Gastroesophageal sphincter (tissue), 4 donors: ENCODE data around the gene FIGNL2. TPM values are rescaled to one million over a fixed set of nuclear protein-coding genes. Genes with fewer than 3 reads are reported as not detected.

Experiments used
- ATAC-seq: fragments of 150-250 bp; one replicate; pipeline ENCODE4 v1.9.1; 2016; ENCODE audit warnings: mild to moderate bottlenecking, moderate library complexity
- H3K27ac ChIP-seq, 4 donors: fragments of 200-600 bp; sonication (generic) in 3 of 4; 1 replicate in 3 of 4; 2 replicates in 1 of 4; pipeline ENCODE4 v1.5.1; 2016 to 2019
- H3K27me3 ChIP-seq: fragments of 200-600 bp; sonication (generic); one replicate; pipeline ENCODE4 v1.5.1; 2019
- H3K36me3 ChIP-seq, 2 donors: fragments of 200-600 bp; sonication (generic); one replicate each; pipeline ENCODE4 v1.5.1; 2019; ENCODE audit warnings: control low read depth in 1 of 2
- H3K4me1 ChIP-seq, 3 donors: fragments of 200-600 bp; sonication (generic); 1 replicate in 2 of 3; 2 replicates in 1 of 3; pipeline ENCODE4 v1.5.1; 2016 to 2019; ENCODE audit warnings: control low read depth in 2 of 3
- H3K4me3 ChIP-seq, 2 donors: fragments of 200-600 bp; sonication (generic); one replicate each; pipeline ENCODE4 v1.5.1; 2019; ENCODE audit warnings: mild to moderate bottlenecking in 1 of 2, moderate library complexity in 1 of 2
- H3K9me3 ChIP-seq, 3 donors: fragments of 200-600 bp; sonication (generic); one replicate each; pipeline ENCODE4 v1.5.1; 2017 to 2019; ENCODE audit warnings: control low read depth in 2 of 3
- CTCF ChIP-seq, 4 experiments: fragments of 200-600 bp in 2 of 4; fragments of 450-650 bp in 2 of 4; sonication (generic) in 1 of 4; IDR thresholded peaks; one replicate each; pipeline ENCODE4 v1.5.1; 2017 to 2019; ENCODE audit warnings: antibody characterized with exemption in 4 of 4, mild to moderate bottlenecking in 2 of 4, moderate library complexity in 2 of 4
- EP300 ChIP-seq: sonication (generic); formaldehyde crosslinking; IDR thresholded peaks from one replicate; pipeline ENCODE4 v1.6.1; 2017; ENCODE audit warnings: antibody characterized with exemption, mild to moderate bottlenecking
- POLR2A ChIP-seq, 2 donors: fragments of 450-650 bp; IDR thresholded peaks; one replicate each; pipeline ENCODE4 v1.6.1; 2017; ENCODE audit warnings: antibody characterized with exemption in 2 of 2, mild to moderate bottlenecking in 2 of 2, moderate library complexity in 1 of 2
- POLR2AphosphoS5 ChIP-seq: sonication (generic); formaldehyde crosslinking; IDR thresholded peaks from one replicate; pipeline ENCODE4 v1.6.1; 2017; ENCODE audit warnings: antibody characterized with exemption
- WGBS, 2 donors: methylation state at CpG; one replicate each; pipeline ENCODE4 v1.1.5; 2018; ENCODE audit warnings: low coverage in 1 of 2; 5-methylcytosine and 5-hydroxymethylcytosine counted together
- total RNA-seq, 4 donors: library from RNA; depleted of rRNA; stranded (reverse); fragments of >200 nt; gene quantifications; one replicate each; pipeline ENCODE4 v1.1.0, GENCODE V29; 2016

FIGNL2 gene
- total RNA-seq, 4 donors from 2014 or later, result 0.13 to 0.35 (median 0.16) TPM; not detected in 1

- H3K4me1 ChIP-seq, result peaks cover 0 to 19% (median 9%) of the 10 kb centered on the region in 3 donors
- H3K9me3 ChIP-seq, result no peaks in the 10 kb centered on the region
- peaks cover 82% of the 10 kb centered on the region for H3K27me3 ChIP-seq
- no peak overlapping the region for H3K4me3 ChIP-seq
- no peak for ATAC-seq
- TF ChIP-seq EP300, result no peak
- no peak for TF ChIP-seq CTCF (IDR thresholded peaks at IDR 0.05)
- no peak for TF ChIP-seq POLR2AphosphoS5
- TF ChIP-seq POLR2A (IDR thresholded peaks at IDR 0.05), result no peak
- H3K27ac ChIP-seq, result no peak overlapping the region
- no peaks in the 10 kb centered on the region for H3K36me3 ChIP-seq
- 87 to 94% methylated on average over 4 of the region's 4 CpGs for WGBS, 2 donors
These were observed 14.4 kb upstream of the FIGNL2 start for GRCh38 chr12:51862947-51863346.

GRCh38 chr12:51860986-51861385, 12.5 kb upstream of the FIGNL2 start:
- WGBS, 2 donors, result 74 to 83% methylated on average over 1 to 3 of the region's 3 CpGs
- no peak overlapping the region for H3K27ac ChIP-seq
- no peaks in the 10 kb centered on the region for H3K9me3 ChIP-seq
- H3K4me3 ChIP-seq, result no peak overlapping the region
- TF ChIP-seq CTCF (IDR thresholded peaks at IDR 0.05) (no peak), POLR2A (IDR thresholded peaks at IDR 0.05) (no peak), POLR2AphosphoS5 (no peak), EP300 (no peak)
- H3K36me3 ChIP-seq, result no peaks in the 10 kb centered on the region
- ATAC-seq, result no peak
- peaks cover 80% of the 10 kb centered on the region for H3K27me3 ChIP-seq
- peaks cover 0 to 23% (median 9%) of the 10 kb centered on the region in 3 donors for H3K4me1 ChIP-seq

- peak; percentile 66 for ATAC-seq
- H3K4me3 ChIP-seq, result peak overlapping the region in 1 of 2 donors; percentile 36
- TF ChIP-seq CTCF (IDR thresholded peaks at IDR 0.05) (no peak), POLR2A (IDR thresholded peaks at IDR 0.05) (no peak), POLR2AphosphoS5 (no peak), EP300 (no peak)
- H3K9me3 ChIP-seq, result no peaks in the 10 kb centered on the region
- 32 to 73% methylated on average over 2 of the region's 21 CpGs for WGBS, 2 donors
- H3K27me3 ChIP-seq, result peaks cover 43% of the 10 kb centered on the region
- peak overlapping the region in 1 of 4 donors; percentile 2 for H3K27ac ChIP-seq
- peaks cover 0 to 25% (median 3%) of the 10 kb centered on the region in 3 donors for H3K4me1 ChIP-seq
- no peaks in the 10 kb centered on the region for H3K36me3 ChIP-seq
These were observed 7.3 kb upstream of the FIGNL2 start for GRCh38 chr12:51855586-51856428.

GRCh38 chr12:51852404-51853137, 4.1 kb upstream of the FIGNL2 start:
- no peak overlapping the region for H3K4me3 ChIP-seq
- peaks cover 44% of the 10 kb centered on the region for H3K27me3 ChIP-seq
- peaks cover 0 to 51% (median 9%) of the 10 kb centered on the region in 3 donors for H3K4me1 ChIP-seq
- 83 to 100% methylated on average over 2 to 5 of the region's 5 CpGs for WGBS, 2 donors
- no peaks in the 10 kb centered on the region for H3K36me3 ChIP-seq
- H3K9me3 ChIP-seq, result no peaks in the 10 kb centered on the region
- no peak overlapping the region for H3K27ac ChIP-seq
- no peak for ATAC-seq
- no peak for TF ChIP-seq POLR2AphosphoS5
- TF ChIP-seq CTCF (IDR thresholded peaks at IDR 0.05), result no peak
- no peak for TF ChIP-seq EP300
- TF ChIP-seq POLR2A (IDR thresholded peaks at IDR 0.05), result no peak
